HG02973 (cell line): ENCODE results near the gene CCDC187.
A peak's percentile ranks its signal among the peaks of the same experiment; 100 is the strongest.

Experiments
- ATAC-seq: cut with Tn5 transposase; IDR thresholded peaks from one replicate; pipeline ENCODE4 v1.9.1; 2021; ENCODE audit warnings: moderate library complexity; ENCODE audit not compliant: unreplicated experiment

The CCDC187 gene

GRCh38 chr9:136255896-136256890, 47.7 kb downstream of the CCDC187 start:
- ATAC-seq: no peak

GRCh38 chr9:136255166-136255538, 48.7 kb downstream of the CCDC187 start:
- ATAC-seq: no peak

GRCh38 chr9:136254381-136255165, 49.3 kb downstream of the CCDC187 start:
- ATAC-seq: no peak

- ATAC-seq: no peak
Measured at GRCh38 chr9:136253246-136254130, 50.4 kb downstream of the CCDC187 start.

GRCh38 chr9:136252846-136253245, 51.0 kb downstream of the CCDC187 start:
- ATAC-seq: no peak

GRCh38 chr9:136252281-136252680, 51.6 kb downstream of the CCDC187 start:
- ATAC-seq: no peak

GRCh38 chr9:136251264-136252115, 52.4 kb downstream of the CCDC187 start:
- ATAC-seq: no peak

- no peak for ATAC-seq
Measured at GRCh38 chr9:136250676-136251075, 53.2 kb downstream of the CCDC187 start.

- no peak for ATAC-seq
Measured at GRCh38 chr9:136249877-136250559, 53.9 kb downstream of the CCDC187 start.

GRCh38 chr9:136248951-136249876, 54.7 kb downstream of the CCDC187 start:
- no peak for ATAC-seq

- ATAC-seq: no peak
Measured at GRCh38 chr9:136247947-136248637, 55.8 kb downstream of the CCDC187 start.

- ATAC-seq: no peak
Measured at GRCh38 chr9:136247551-136247916, 56.4 kb downstream of the CCDC187 start.

- no peak for ATAC-seq
Measured at GRCh38 chr9:136246849-136247550, 56.9 kb downstream of the CCDC187 start.

- ATAC-seq: peak; percentile 40
Measured at GRCh38 chr9:136245219-136246150, 58.4 kb downstream of the CCDC187 start, which contains the start of gene QSOX2. Gene QSOX2, minus strand, starts transcription at chr9:136245812. Its CDS starts 9 bp downstream, at chr9:136245803.

- no peak for ATAC-seq
Measured at GRCh38 chr9:136244969-136245218, 59.0 kb downstream of the CCDC187 start.
